Activated T-helper 2 cell treated with anti-CD3 and anti-CD28 coated beads, Interferon-gamma antibody, Interleukin-2, Interleukin-4, amounts not matched to agents 10 μg/mL and 5 μg/mL and 100 μg/mL, durations not matched to agents 14 hours and 24 hours and 36 hours (primary cell): ENCODE data around the gene LLGL1. TPM values are rescaled to one million over a fixed set of nuclear protein-coding genes. Genes with fewer than 3 reads are reported as not detected.
A peak's percentile ranks its signal among the peaks of the same experiment; 100 is the strongest.

Experiments
- DNase-seq: peaks from one replicate; pipeline ENCODE4 v3.0.0; 2021; ENCODE audit warnings: low spot score
- H3K27ac Mint-ChIP-seq: one replicate; pipeline ENCODE4 v1.8.0; 2021; ENCODE audit warnings: mixed read lengths
- H3K27me3 Mint-ChIP-seq: one replicate; pipeline ENCODE4 v1.8.0; 2021; ENCODE audit warnings: low read depth, mixed read lengths
- H3K36me3 Mint-ChIP-seq: one replicate; pipeline ENCODE4 v1.8.0; 2021; ENCODE audit warnings: low read depth, mixed read lengths
- H3K4me1 Mint-ChIP-seq: one replicate; pipeline ENCODE4 v1.8.0; 2021; ENCODE audit warnings: low read depth, mixed read lengths
- H3K4me3 Mint-ChIP-seq: one replicate; pipeline ENCODE4 v1.8.0; 2021; ENCODE audit warnings: low read depth, mild to moderate bottlenecking, moderate library complexity, mixed read lengths
- H3K9me3 Mint-ChIP-seq: one replicate; pipeline ENCODE4 v1.8.0; 2021; ENCODE audit warnings: mixed read lengths
- intact Hi-C: fragments of 100-400 bp; cut with micrococcal nuclease; formaldehyde crosslinking; loops from one replicate; pipeline ENCODE4 v1.15.1; 2023
- total RNA-seq: library from RNA; stranded (reverse); gene quantifications from 2 replicates; pipeline ENCODE4 v1.2.3, GENCODE V29; 2022

The LLGL1 gene
- total RNA-seq, 1 donor from 2014 or later = 23.0 TPM

- intact Hi-C loops = loop anchor here (1.0 to 10.0 kb wide), 3 partner anchors 35 to 89 kb away; partner anchors contain the start of genes ALKBH5, MIEF2, SMCR8 and TOP3A
- H3K4me3 Mint-ChIP-seq = peak overlapping the region; percentile 95
- peaks cover 17% of the 10 kb centered on the region for H3K4me1 Mint-ChIP-seq
- no peak for DNase-seq
- H3K9me3 Mint-ChIP-seq = no peaks in the 10 kb centered on the region
- H3K27ac Mint-ChIP-seq = peak overlapping the region; percentile 85
- H3K27me3 Mint-ChIP-seq = no peaks in the 10 kb centered on the region
- H3K36me3 Mint-ChIP-seq = no peaks in the 10 kb centered on the region
Observed at GRCh38 chr17:18225642-18226283, 328 bp downstream of the LLGL1 start.

GRCh38 chr17:18226284-18226945, 980 bp downstream of the LLGL1 start:
- Mint-ChIP-seq H3K27ac (peak overlapping the region; percentile 85), H3K9me3 (no peaks in the 10 kb centered on the region), H3K4me3 (peak overlapping the region; percentile 95), H3K27me3 (no peaks in the 10 kb centered on the region), H3K4me1 (peaks cover 17% of the 10 kb centered on the region), H3K36me3 (no peaks in the 10 kb centered on the region)
- intact Hi-C loops = loop anchor here (10.0 kb wide), 1 partner anchor 88 kb away; the partner anchor contains the start of genes SMCR8 and TOP3A
- no peak for DNase-seq

- Mint-ChIP-seq H3K36me3 (no peaks in the 10 kb centered on the region), H3K27me3 (no peaks in the 10 kb centered on the region), H3K9me3 (no peaks in the 10 kb centered on the region), H3K27ac (no peak overlapping the region), H3K4me3 (no peak overlapping the region), H3K4me1 (peaks cover 17% of the 10 kb centered on the region)
- no peak for DNase-seq
- intact Hi-C loops = loop anchor here (10.0 kb wide), 1 partner anchor 87 kb away; the partner anchor contains the start of genes SMCR8 and TOP3A
Observed at GRCh38 chr17:18227635-18228034, 2.2 kb downstream of the LLGL1 start.

DNA sequence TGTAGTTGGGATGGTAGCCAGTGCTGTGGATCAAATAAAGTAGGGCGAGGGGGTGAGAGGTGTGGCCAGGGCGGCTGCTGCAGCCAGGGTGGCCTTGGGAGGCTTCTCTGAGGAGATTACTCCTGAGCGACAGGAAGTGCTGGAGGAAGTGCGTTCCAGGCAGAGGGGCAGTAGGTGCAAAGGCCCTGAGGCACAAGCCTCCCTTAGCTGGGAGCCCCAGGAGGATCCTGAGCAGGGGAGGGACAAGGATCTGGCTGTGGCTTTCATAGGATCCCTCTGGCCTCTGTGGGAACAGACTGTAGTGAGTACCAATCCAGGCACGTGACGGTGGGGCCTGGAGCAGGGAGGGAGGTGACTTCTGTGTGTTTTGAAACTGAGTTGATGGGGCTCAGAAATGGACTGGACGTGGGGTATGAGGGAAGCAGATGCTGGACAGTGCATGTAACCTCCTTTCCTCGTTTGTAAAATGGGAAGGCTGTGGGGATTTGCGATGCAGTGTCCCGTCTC, 2.8 kb downstream of the LLGL1 start:
- peaks cover 17% of the 10 kb centered on the region for H3K4me1 Mint-ChIP-seq
- no peak for DNase-seq
- H3K36me3 Mint-ChIP-seq = no peaks in the 10 kb centered on the region
- H3K27me3 Mint-ChIP-seq = no peaks in the 10 kb centered on the region
- H3K9me3 Mint-ChIP-seq = no peaks in the 10 kb centered on the region
- intact Hi-C loops = loop anchor here (10.0 kb wide), 1 partner anchor 87 kb away; the partner anchor contains the start of genes SMCR8 and TOP3A
- H3K27ac Mint-ChIP-seq = no peak overlapping the region
- H3K4me3 Mint-ChIP-seq = no peak overlapping the region

GRCh38 chr17:18229254-18229653, 3.8 kb downstream of the LLGL1 start:
- H3K4me3 Mint-ChIP-seq = no peak overlapping the region
- no peaks in the 10 kb centered on the region for H3K27me3 Mint-ChIP-seq
- H3K9me3 Mint-ChIP-seq = no peaks in the 10 kb centered on the region
- no peak for DNase-seq
- H3K4me1 Mint-ChIP-seq = peaks cover 17% of the 10 kb centered on the region
- intact Hi-C loops = loop anchor here (10.0 kb wide), 1 partner anchor 86 kb away; the partner anchor contains the start of genes SMCR8 and TOP3A
- H3K27ac Mint-ChIP-seq = no peak overlapping the region
- H3K36me3 Mint-ChIP-seq = peaks cover 2% of the 10 kb centered on the region

GRCh38 chr17:18229771-18230170, 4.3 kb downstream of the LLGL1 start:
- Mint-ChIP-seq H3K4me1 (peaks cover 17% of the 10 kb centered on the region), H3K27me3 (no peaks in the 10 kb centered on the region), H3K27ac (no peak overlapping the region), H3K4me3 (no peak overlapping the region), H3K36me3 (peaks cover 5% of the 10 kb centered on the region), H3K9me3 (no peaks in the 10 kb centered on the region)
- intact Hi-C loops = loop anchor here (10.0 kb wide), 1 partner anchor 85 kb away; the partner anchor contains the start of genes SMCR8 and TOP3A
- DNase-seq = no peak

DNA sequence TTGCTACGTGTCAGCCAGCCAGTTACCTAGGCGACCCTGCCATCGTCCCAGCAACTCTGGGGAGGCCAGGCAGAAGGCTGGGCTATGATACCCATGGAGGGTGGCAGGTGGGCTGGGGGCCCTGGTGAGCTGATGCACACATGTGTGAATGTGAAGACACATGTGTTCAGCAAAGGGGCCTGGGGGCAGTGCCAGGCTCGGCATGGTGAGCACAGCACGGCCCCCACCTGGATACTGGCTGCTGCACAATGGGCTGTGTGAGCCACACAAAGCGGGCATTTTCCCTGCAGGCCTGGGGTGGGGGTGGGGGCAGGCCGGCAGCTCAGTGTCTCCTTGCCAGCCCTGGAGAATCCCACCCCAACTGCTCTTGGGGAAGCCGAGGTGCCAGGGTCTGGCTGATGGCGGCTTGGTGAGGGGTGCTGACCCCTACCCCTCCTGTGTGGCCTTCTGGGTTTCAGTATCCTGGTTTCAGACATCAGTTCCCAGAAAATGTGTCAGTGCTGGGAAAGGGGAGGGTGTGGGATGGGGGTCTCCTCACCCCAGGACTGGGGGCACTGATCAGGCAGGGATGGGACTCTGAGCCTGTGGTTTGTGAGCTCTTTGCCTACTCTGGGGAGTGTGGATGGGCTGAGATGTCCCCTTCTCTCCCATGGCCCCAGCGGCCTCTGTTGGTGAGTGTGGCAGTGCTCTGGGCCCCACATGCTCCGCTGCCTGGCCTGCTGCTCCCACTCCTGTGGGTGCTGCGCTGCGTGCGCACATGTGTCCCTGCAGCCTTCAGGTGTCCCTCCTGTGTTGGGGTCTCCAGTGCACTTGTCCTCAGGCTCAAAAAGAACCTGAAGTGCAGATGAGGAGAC, 5.1 kb downstream of the LLGL1 start:
- H3K27me3 Mint-ChIP-seq = no peaks in the 10 kb centered on the region
- H3K27ac Mint-ChIP-seq = no peak overlapping the region
- DNase-seq = no peak
- no peaks in the 10 kb centered on the region for H3K9me3 Mint-ChIP-seq
- no peak overlapping the region for H3K4me3 Mint-ChIP-seq
- peaks cover 5% of the 10 kb centered on the region for H3K36me3 Mint-ChIP-seq
- intact Hi-C loops = no loop called here
- H3K4me1 Mint-ChIP-seq = peaks cover 15% of the 10 kb centered on the region

- no peak for DNase-seq
- Mint-ChIP-seq H3K9me3 (no peaks in the 10 kb centered on the region), H3K27me3 (no peaks in the 10 kb centered on the region), H3K27ac (no peak overlapping the region), H3K4me3 (no peak overlapping the region), H3K4me1 (peaks cover 17% of the 10 kb centered on the region), H3K36me3 (peaks cover 5% of the 10 kb centered on the region)
- intact Hi-C loops = no loop called here
Observed at GRCh38 chr17:18231164-18231563, 5.7 kb downstream of the LLGL1 start.

DNA sequence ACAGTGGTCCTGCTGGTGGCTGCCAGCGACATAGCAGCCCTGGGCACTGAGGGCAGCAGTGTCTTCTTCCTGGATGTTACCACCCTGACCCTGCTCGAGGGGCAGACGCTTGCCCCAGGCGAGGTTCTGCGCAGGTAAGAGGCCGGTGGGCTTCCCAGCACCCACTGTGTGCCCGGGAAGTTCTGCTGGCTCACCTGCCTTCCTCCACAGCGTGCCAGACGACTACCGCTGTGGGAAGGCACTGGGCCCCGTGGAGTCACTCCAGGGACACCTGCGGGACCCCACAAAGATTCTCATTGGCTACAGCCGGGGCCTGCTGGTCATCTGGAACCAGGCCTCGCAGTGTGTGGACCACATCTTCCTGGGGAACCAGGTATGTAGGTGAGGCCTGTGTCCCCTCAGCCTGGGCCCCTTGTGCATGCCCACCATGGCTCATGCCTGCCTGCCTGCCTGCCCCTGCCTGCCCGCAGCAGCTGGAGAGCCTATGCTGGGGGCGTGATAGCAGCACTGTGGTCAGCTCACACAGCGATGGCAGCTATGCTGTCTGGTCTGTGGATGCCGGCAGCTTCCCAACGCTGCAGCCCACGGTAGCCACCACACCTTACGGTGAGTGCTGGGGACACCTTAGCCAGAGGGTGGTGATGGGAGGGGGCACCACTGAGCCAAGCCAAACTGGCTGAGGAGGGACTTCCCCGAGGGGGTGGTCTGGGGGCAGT, 8.5 kb downstream of the LLGL1 start:
- intact Hi-C loops = no loop called here
- peaks cover 10% of the 10 kb centered on the region for H3K36me3 Mint-ChIP-seq
- peaks cover 4% of the 10 kb centered on the region for H3K4me1 Mint-ChIP-seq
- H3K27me3 Mint-ChIP-seq = no peaks in the 10 kb centered on the region
- no peak for DNase-seq
- no peak overlapping the region for H3K27ac Mint-ChIP-seq
- no peaks in the 10 kb centered on the region for H3K9me3 Mint-ChIP-seq
- H3K4me3 Mint-ChIP-seq = no peak overlapping the region

- no peaks in the 10 kb centered on the region for H3K27me3 Mint-ChIP-seq
- peaks cover 14% of the 10 kb centered on the region for H3K36me3 Mint-ChIP-seq
- H3K4me1 Mint-ChIP-seq = peaks cover 4% of the 10 kb centered on the region
- H3K4me3 Mint-ChIP-seq = no peak overlapping the region
- H3K9me3 Mint-ChIP-seq = no peaks in the 10 kb centered on the region
- H3K27ac Mint-ChIP-seq = peak overlapping the region; percentile 61
- no peak for DNase-seq
- intact Hi-C loops = no loop called here
Observed at GRCh38 chr17:18234853-18235380, 9.5 kb downstream of the LLGL1 start.

DNA sequence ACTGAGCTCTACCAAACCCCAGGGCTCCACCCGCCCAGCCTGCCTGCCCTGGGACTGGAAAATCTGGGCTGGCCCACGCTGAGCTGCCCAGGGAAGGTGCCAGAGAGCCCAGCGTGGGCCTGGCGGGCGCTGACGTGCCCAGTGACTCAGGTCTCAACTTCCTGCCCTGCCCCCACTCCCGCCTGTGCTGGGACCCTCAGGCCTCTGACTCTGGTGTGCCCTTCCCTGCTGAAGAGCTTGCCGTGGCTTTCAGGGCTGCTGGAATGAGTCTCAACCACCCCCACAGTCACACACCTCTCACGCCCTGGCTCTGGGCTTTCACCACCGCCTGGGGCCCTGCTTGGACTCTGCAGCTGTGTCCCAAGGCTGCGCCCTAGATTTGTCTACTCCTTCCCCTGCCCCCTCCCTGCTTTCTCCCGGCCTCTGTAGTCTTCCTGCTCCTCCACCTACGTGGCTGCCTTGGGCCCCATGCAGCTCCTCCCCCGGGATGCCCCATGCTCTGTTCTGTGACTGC, 10.4 kb downstream of the LLGL1 start:
- intact Hi-C loops = no loop called here
- H3K9me3 Mint-ChIP-seq = no peaks in the 10 kb centered on the region

More for the DNA sequence above, 10.4 kb downstream of the LLGL1 start:
- DNase-seq = no peak
- Mint-ChIP-seq H3K4me1 (peaks cover 4% of the 10 kb centered on the region), H3K4me3 (no peak overlapping the region), H3K27me3 (no peaks in the 10 kb centered on the region), H3K27ac (peak overlapping the region; percentile 61), H3K36me3 (peaks cover 14% of the 10 kb centered on the region)
